HEK293T (cell line): Measurements from ENCODE around the gene CTAG1A.

Experiments used
- ARNT ChIP-seq: fragments of 450-650 bp; IDR thresholded peaks from 2 replicates; pipeline ENCODE4 v1.6.1; 2017; ENCODE audit warnings: mild to moderate bottlenecking
- BHLHE40 ChIP-seq: fragments of 450-650 bp; IDR thresholded peaks from 2 replicates; pipeline ENCODE4 v1.6.1; 2016; ENCODE audit warnings: mild to moderate bottlenecking, moderate library complexity, borderline replicate concordance
- CTBP1 ChIP-seq: fragments of 450-650 bp; IDR thresholded peaks from 2 replicates; pipeline ENCODE4 v1.6.1; 2016; ENCODE audit warnings: borderline replicate concordance
- ELF4 ChIP-seq: fragments of 450-650 bp; IDR thresholded peaks from 2 replicates; pipeline ENCODE4 v1.6.1; 2017; ENCODE audit warnings: antibody characterized with exemption
- FOXA1 ChIP-seq: fragments of 450-650 bp; IDR thresholded peaks from 2 replicates; pipeline ENCODE4 v1.6.1; 2016; ENCODE audit warnings: mild to moderate bottlenecking
- FOXK2 ChIP-seq: fragments of 450-650 bp; IDR thresholded peaks from 2 replicates; pipeline ENCODE4 v1.6.1; 2016; ENCODE audit warnings: mild to moderate bottlenecking
- FOXM1 ChIP-seq: fragments of 450-650 bp; IDR thresholded peaks from 2 replicates; pipeline ENCODE4 v1.6.1; 2017; ENCODE audit warnings: mild to moderate bottlenecking, borderline replicate concordance
- LEF1 ChIP-seq: fragments of 450-650 bp; IDR thresholded peaks from 2 replicates; pipeline ENCODE4 v1.6.1; 2017; ENCODE audit warnings: mild to moderate bottlenecking, borderline replicate concordance
- NFRKB ChIP-seq: fragments of 450-650 bp; IDR thresholded peaks from 2 replicates; pipeline ENCODE4 v1.6.1; 2016; ENCODE audit warnings: mild to moderate bottlenecking, moderate library complexity
- SP1 ChIP-seq: fragments of 450-650 bp; IDR thresholded peaks from 2 replicates; pipeline ENCODE4 v1.6.1; 2017
- TARDBP ChIP-seq: fragments of 450-650 bp; IDR thresholded peaks from 2 replicates; pipeline ENCODE4 v1.6.1; 2016
- ZNF384 ChIP-seq: fragments of 450-650 bp; IDR thresholded peaks from 2 replicates; pipeline ENCODE4 v1.6.1; 2016

- TF ChIP-seq LEF1, result no peak
- TF ChIP-seq ELF4, result no peak
- no peak for TF ChIP-seq BHLHE40
- TF ChIP-seq FOXA1, result no peak
- no peak for TF ChIP-seq CTBP1
- no peak for TF ChIP-seq SP1
- no peak for TF ChIP-seq FOXM1
- no peak for TF ChIP-seq ARNT
- TF ChIP-seq FOXK2, result no peak
- no peak for TF ChIP-seq ZNF384
- no peak for TF ChIP-seq TARDBP
- no peak for TF ChIP-seq NFRKB
Measured at GRCh38 chrX:154546354-154547244, 38.3 kb upstream of the CTAG1A start, which contains the start of gene G6PD.
